ENCODE measurements around the gene DNAH5. TPM values are rescaled to one million over a fixed set of nuclear protein-coding genes. Genes with fewer than 3 reads are reported as not detected.

The DNAH5 gene
- total and polyA plus RNA-seq, 2 of the 8 experiments (the other 6 are each of a cell fraction or from before 2014, with no cell fraction given): 0.30 to 0.73 TPM

DNA sequence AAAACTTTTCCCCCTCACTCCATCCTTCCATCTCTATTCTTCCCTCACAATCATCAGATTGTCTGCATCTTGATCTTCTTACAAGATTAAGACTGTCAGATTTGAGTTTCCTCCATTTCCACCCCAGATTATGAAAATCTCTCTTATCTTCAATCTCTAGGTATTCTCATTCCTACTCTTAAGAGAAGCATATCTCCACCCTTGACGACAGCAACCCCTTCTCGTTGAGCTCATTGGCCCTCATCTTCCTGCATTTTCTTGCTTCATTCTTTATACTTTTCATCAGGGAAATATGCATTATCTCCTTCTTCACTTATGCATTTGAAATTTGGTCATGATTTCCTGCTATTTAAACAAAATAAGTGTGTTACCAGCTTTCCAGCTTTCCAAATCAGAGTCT lies 301.3 kb downstream of the DNAH5 start:
- Histone ChIP-seq H2AK5ac (ENCODE audit: low read depth, low read length) (no peak overlapping the region), H3K4me2 (ENCODE audit: insufficient read depth in 1 of 2, low read depth in 2 of 2, low read length in 2 of 2) (no peak overlapping the region), H3K36me3 (ENCODE audit: control insufficient read depth in 2 of 4, insufficient read depth in 4 of 4, low read length in 3 of 4) (no peaks in the 10 kb centered on the region), H2BK120ac (replicated peaks; ENCODE audit: low read depth, low read length) (no peak overlapping the region), H3K79me2 (ENCODE audit: control insufficient read depth in 1 of 2, insufficient read depth in 2 of 2, low read length in 2 of 2) (no peaks in the 10 kb centered on the region), H3K4ac (replicated peaks; ENCODE audit: insufficient read length, low read depth, low read length) (no peak overlapping the region), H3K18ac (ENCODE audit: extremely low read depth, low read length) (no peak overlapping the region), H2AFZ (ENCODE audit: low read length) (no peak overlapping the region), H3K79me1 (ENCODE audit: low read depth, low read length) (no peaks in the 10 kb centered on the region), H2BK20ac (ENCODE audit: low read length) (no peak overlapping the region), H3K14ac (ENCODE audit: insufficient read length) (no peak overlapping the region), H3K9me3 (ENCODE audit: insufficient read depth in 2 of 2, low read depth in 1 of 2, low read length in 1 of 2) (no peaks in the 10 kb centered on the region), H3K23me2 (ENCODE audit: low read depth, low read length) (no peaks in the 10 kb centered on the region), H4K8ac (ENCODE audit: extremely low read depth, insufficient read depth, low read length) (no peak overlapping the region), H4K20me1 (replicated peaks in 1 of 2; ENCODE audit: control insufficient read depth in 1 of 2, insufficient read depth in 2 of 2, low read length in 2 of 2) (no peaks in the 10 kb centered on the region), H2BK5ac (ENCODE audit: low read depth, low read length) (no peak overlapping the region), H2BK15ac (ENCODE audit: low read length) (no peak overlapping the region), H4K91ac (replicated peaks; ENCODE audit: insufficient read length, low read length) (no peak overlapping the region), H3K56ac (replicated peaks; ENCODE audit: insufficient read length, low read depth, low read length) (no peak overlapping the region), H3K4me3 (ENCODE audit: extremely low read depth in 1 of 4, insufficient read depth in 2 of 4, low read depth in 3 of 4, low read length in 4 of 4) (no peak overlapping the region), H3K4me1 (replicated peaks in 1 of 4; ENCODE audit: control insufficient read depth in 3 of 4, insufficient read depth in 4 of 4, low read length in 3 of 4) (no peaks in the 10 kb centered on the region), H2BK12ac (ENCODE audit: low read depth, low read length) (no peak overlapping the region), H3K23ac (ENCODE audit: insufficient read length) (no peak overlapping the region), H3K27me3 (replicated peaks in 1 of 4; ENCODE audit: control insufficient read depth in 3 of 4, extremely low read depth in 1 of 4, insufficient read depth in 3 of 4, low read length in 3 of 4) (no peaks in the 10 kb centered on the region), H3K9ac (replicated peaks in 1 of 4; ENCODE audit: extremely low read depth in 1 of 4, low read depth in 3 of 4, low read length in 3 of 4) (no peak overlapping the region), H4K5ac (ENCODE audit: insufficient read length, low read depth, low read length) (no peak overlapping the region), H3K27ac (ENCODE audit: low read depth, low read length) (no peak overlapping the region)
- no peak for FAIRE-seq
- WGBS, 2 experiments (ENCODE audit: extremely low coverage in 1 of 2, insufficient coverage in 1 of 2, insufficient read length in 1 of 2, insufficient replicate concordance in 2 of 2, low coverage in 1 of 2, low lambda C conversion rate in 2 of 2, missing lambda C conversion rate in 1 of 2): 86% methylated on average over 2 of the region's 2 CpGs; no CpG with 5 or more reads in 1 of the 2 experiments
- ChIA-PET CTCF (ENCODE audit: partially characterized antibody) (no interaction called here), POLR2A (ENCODE audit: partially characterized antibody) (no interaction called here)
- no peak for DNase-seq (ENCODE audit: low read depth in 1 of 2, low spot score in 2 of 2)
- TF ChIP-seq MAFK (IDR thresholded peaks at IDR 0.05; ENCODE audit: low read depth, low read length): no peak
- TF ChIP-seq TCF12 (IDR thresholded peaks at IDR 0.05; ENCODE audit: low read depth, low read length): no peak
- no peak for TF ChIP-seq POLR2A (IDR thresholded peaks at IDR 0.05; ENCODE audit: control extremely low read depth in 1 of 2, low read depth in 2 of 2, low read length in 2 of 2)
- no peak for TF ChIP-seq JUN (IDR thresholded peaks at IDR 0.05; ENCODE audit: low read depth, low read length)
- TF ChIP-seq EZH2 (IDR thresholded peaks at IDR 0.05; ENCODE audit: low read depth, low read length, severe bottlenecking): no peak
- TF ChIP-seq, protein P1, sequence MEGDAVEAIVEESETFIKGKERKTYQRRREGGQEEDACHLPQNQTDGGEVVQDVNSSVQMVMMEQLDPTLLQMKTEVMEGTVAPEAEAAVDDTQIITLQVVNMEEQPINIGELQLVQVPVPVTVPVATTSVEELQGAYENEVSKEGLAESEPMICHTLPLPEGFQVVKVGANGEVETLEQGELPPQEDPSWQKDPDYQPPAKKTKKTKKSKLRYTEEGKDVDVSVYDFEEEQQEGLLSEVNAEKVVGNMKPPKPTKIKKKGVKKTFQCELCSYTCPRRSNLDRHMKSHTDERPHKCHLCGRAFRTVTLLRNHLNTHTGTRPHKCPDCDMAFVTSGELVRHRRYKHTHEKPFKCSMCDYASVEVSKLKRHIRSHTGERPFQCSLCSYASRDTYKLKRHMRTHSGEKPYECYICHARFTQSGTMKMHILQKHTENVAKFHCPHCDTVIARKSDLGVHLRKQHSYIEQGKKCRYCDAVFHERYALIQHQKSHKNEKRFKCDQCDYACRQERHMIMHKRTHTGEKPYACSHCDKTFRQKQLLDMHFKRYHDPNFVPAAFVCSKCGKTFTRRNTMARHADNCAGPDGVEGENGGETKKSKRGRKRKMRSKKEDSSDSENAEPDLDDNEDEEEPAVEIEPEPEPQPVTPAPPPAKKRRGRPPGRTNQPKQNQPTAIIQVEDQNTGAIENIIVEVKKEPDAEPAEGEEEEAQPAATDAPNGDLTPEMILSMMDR (IDR thresholded peaks at IDR 0.05; ENCODE audit: control extremely low read depth in 1 of 3, insufficient read depth in 1 of 3, low read depth in 1 of 3, low read length in 3 of 3): no peak
- no peak for TF ChIP-seq TAF7 (optimal IDR thresholded peaks at IDR 0.05; ENCODE audit: borderline replicate concordance, low read depth, low read length)
- TF ChIP-seq ASH2L (IDR thresholded peaks at IDR 0.05; ENCODE audit: low read length): no peak
- no peak for TF ChIP-seq CREB1 (IDR thresholded peaks at IDR 0.05)
- no peak for TF ChIP-seq NRF1 (IDR thresholded peaks at IDR 0.05; ENCODE audit: low read depth, low read length)

Data from H1 (cell line).